ENCODE data around the gene MYL4. TPM values are rescaled to one million over a fixed set of nuclear protein-coding genes. Genes with fewer than 3 reads are reported as not detected.

The MYL4 gene
- total RNA-seq, 4 donors from 2014 or later, result not detected

GRCh38 chr17:47242648-47243047, 33.5 kb downstream of the MYL4 start:
- TF ChIP-seq CTCF (IDR thresholded peaks at IDR 0.05; ENCODE audit: low read depth), result no peak

GRCh38 chr17:47243737-47244598, 34.8 kb downstream of the MYL4 start:
- TF ChIP-seq CTCF (IDR thresholded peaks at IDR 0.05; ENCODE audit: low read depth), result no peak

- TF ChIP-seq CTCF (IDR thresholded peaks at IDR 0.05; ENCODE audit: low read depth), result no peak
Measured at GRCh38 chr17:47244697-47245096, 35.5 kb downstream of the MYL4 start.

- no peak for TF ChIP-seq CTCF (IDR thresholded peaks at IDR 0.05; ENCODE audit: low read depth)
Measured at GRCh38 chr17:47246120-47246519, 37.0 kb downstream of the MYL4 start.

- no peak for TF ChIP-seq CTCF (IDR thresholded peaks at IDR 0.05; ENCODE audit: low read depth)
Measured at GRCh38 chr17:47250855-47251254, 41.7 kb downstream of the MYL4 start.

- no peak for TF ChIP-seq CTCF (IDR thresholded peaks at IDR 0.05; ENCODE audit: low read depth)
Measured at GRCh38 chr17:47251421-47251940, 42.3 kb downstream of the MYL4 start.

- TF ChIP-seq CTCF (IDR thresholded peaks at IDR 0.05; ENCODE audit: low read depth), result no peak
Measured at GRCh38 chr17:47252209-47252608, 43.1 kb downstream of the MYL4 start.

Data from subcutaneous adipose tissue (tissue), 4 donors.